Neural progenitor cell (in vitro differentiated cells): ENCODE results near the gene ZNRD2. TPM values are rescaled to one million over a fixed set of nuclear protein-coding genes. Genes with fewer than 3 reads are reported as not detected.

Source experiments
- DNase-seq: peaks from one replicate; pipeline ENCODE4 v3.0.0-alpha.2; 2016; ENCODE audit warnings: low spot score
- H2AFZ ChIP-seq: fragments of 200-600 bp; sonication (generic); replicated peaks from 2 replicates; pipeline ENCODE4 v1.6.1; 2016; ENCODE audit warnings: antibody characterized with exemption
- H3F3A ChIP-seq: fragments of 200-600 bp; sonication (generic); 2 replicates; pipeline ENCODE4 v1.6.1; 2016; ENCODE audit warnings: antibody characterized with exemption, low read depth
- H3K27ac ChIP-seq: fragments of 200-600 bp; sonication (generic); 2 replicates; pipeline ENCODE4 v1.5.1; 2016; ENCODE audit warnings: mild to moderate bottlenecking
- H3K27me3 ChIP-seq: fragments of 200-600 bp; sonication (generic); 2 replicates; pipeline ENCODE4 v1.6.1; 2016; ENCODE audit warnings: mild to moderate bottlenecking, moderate library complexity
- H3K36me3 ChIP-seq: fragments of 200-600 bp; sonication (generic); 2 replicates; pipeline ENCODE4 v1.5.1; 2016
- H3K4me1 ChIP-seq: fragments of 200-600 bp; sonication (generic); 2 replicates; pipeline ENCODE4 v1.6.1; 2016; ENCODE audit warnings: mixed run types
- H3K4me2 ChIP-seq: fragments of 200-600 bp; sonication (generic); 2 replicates; pipeline ENCODE4 v1.6.1; 2016
- H3K4me3 ChIP-seq: fragments of 200-600 bp; sonication (generic); 2 replicates; pipeline ENCODE4 v1.5.1; 2016
- H3K79me2 ChIP-seq: fragments of 200-600 bp; sonication (generic); 2 replicates; pipeline ENCODE4 v1.6.1; 2016; ENCODE audit warnings: low read depth
- H3K9ac ChIP-seq: fragments of 200-600 bp; sonication (generic); 2 replicates; pipeline ENCODE4 v1.6.1; 2016
- H3K9me3 ChIP-seq: fragments of 200-600 bp; sonication (generic); 2 replicates; pipeline ENCODE4 v1.5.1; 2016; ENCODE audit warnings: low read depth
- H4K20me1 ChIP-seq: fragments of 200-600 bp; sonication (generic); 2 replicates; pipeline ENCODE4 v1.6.1; 2016; ENCODE audit warnings: low read depth
- H3K27ac Mint-ChIP-seq: 3 replicates; pipeline ENCODE4 v1.8.0; 2021; ENCODE audit warnings: mixed read lengths
- H3K27me3 Mint-ChIP-seq: 2 replicates; pipeline ENCODE4 v1.8.0; 2022; ENCODE audit warnings: low read depth, mild to moderate bottlenecking, inconsistent platforms, moderate library complexity, mixed read lengths; ENCODE audit not compliant: insufficient read depth
- H3K36me3 Mint-ChIP-seq: 3 replicates; pipeline ENCODE4 v1.8.0; 2021; ENCODE audit warnings: mixed read lengths
- H3K4me1 Mint-ChIP-seq: 3 replicates; pipeline ENCODE4 v1.8.0; 2021; ENCODE audit warnings: mixed read lengths
- H3K4me3 Mint-ChIP-seq: 3 replicates; pipeline ENCODE4 v1.8.0; 2021; ENCODE audit warnings: mild to moderate bottlenecking, moderate library complexity, mixed read lengths
- H3K9me3 Mint-ChIP-seq: 3 replicates; pipeline ENCODE4 v1.8.0; 2020; ENCODE audit warnings: mixed read lengths
- CTCF ChIP-seq: fragments of 200-600 bp; sonication (generic); IDR thresholded peaks from 2 replicates; pipeline ENCODE4 v1.5.1; 2017; ENCODE audit warnings: antibody characterized with exemption, mild to moderate bottlenecking
- EZH2 ChIP-seq: fragments of 200-600 bp; sonication (generic); IDR thresholded peaks from 2 replicates; pipeline ENCODE4 v1.6.1; 2017; ENCODE audit warnings: antibody characterized with exemption, mild to moderate bottlenecking, moderate library complexity
- EZH2phosphoT487 ChIP-seq: fragments of 200-600 bp; sonication (generic); IDR thresholded peaks from 2 replicates; pipeline ENCODE4 v1.6.1; 2017; ENCODE audit warnings: antibody characterized with exemption
- total RNA-seq: library from RNA; depleted of rRNA; stranded (reverse); fragments of >200 nt; gene quantifications from 2 replicates; pipeline ENCODE4 v1.2.3, GENCODE V29; 2015; ENCODE audit warnings: low replicate concordance

ZNRD2 gene
- total RNA-seq, 1 donor from 2014 or later: 15.5 TPM

DNA sequence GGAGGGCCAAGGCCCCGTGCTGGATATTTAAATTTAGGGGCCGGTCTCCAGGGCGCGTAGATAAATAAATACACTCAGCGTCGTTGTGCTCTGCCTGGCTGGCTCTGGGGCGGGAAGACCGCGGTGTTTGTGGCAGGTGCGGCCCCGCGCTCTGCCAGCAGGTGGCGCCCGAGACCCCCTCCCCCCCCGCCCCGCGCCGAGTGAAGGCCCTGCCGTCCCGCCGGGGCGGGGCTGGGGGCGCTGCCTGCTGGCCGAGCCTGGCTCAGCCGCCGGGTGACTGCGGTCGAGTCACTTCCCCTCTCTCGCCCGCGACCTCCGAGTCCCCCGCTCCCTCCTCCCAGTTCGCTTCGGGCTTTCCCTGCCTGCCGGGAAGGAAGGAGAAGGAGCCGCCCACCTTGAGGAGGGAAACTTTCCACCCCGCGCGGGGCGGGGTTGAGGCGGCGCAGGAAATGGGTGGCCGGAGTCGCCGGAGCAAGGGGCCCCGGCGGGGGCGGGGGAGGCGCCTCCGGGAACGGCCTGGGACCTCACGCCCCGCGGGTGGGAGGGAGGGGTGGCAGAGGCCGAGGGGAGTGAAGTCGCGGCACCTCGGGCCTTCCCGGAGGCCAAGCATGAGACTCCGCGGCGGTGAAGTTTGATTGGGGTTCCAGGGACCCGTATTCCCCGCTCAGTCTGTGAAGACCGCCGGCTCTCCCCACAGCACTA, 4.0 kb downstream of the ZNRD2 start:
- Mint-ChIP-seq H3K27ac (no peak overlapping the region), H3K36me3 (peaks cover 10% of the 10 kb centered on the region), H3K9me3 (no peaks in the 10 kb centered on the region), H3K27me3 (peaks cover 27% of the 10 kb centered on the region), H3K4me1 (peaks cover 52% of the 10 kb centered on the region), H3K4me3 (peak overlapping the region; percentile 86)
- peak; percentile 94 for DNase-seq
- Histone ChIP-seq H3K9ac (no peak overlapping the region), H3F3A (peaks cover 63% of the 10 kb centered on the region), H2AFZ (no peak overlapping the region), H4K20me1 (peaks cover 56% of the 10 kb centered on the region), H3K27me3 (peaks cover 53% of the 10 kb centered on the region), H3K27ac (no peak overlapping the region), H3K4me1 (peaks cover 22% of the 10 kb centered on the region), H3K9me3 (no peaks in the 10 kb centered on the region), H3K36me3 (no peaks in the 10 kb centered on the region), H3K4me2 (peak overlapping the region; percentile 97), H3K4me3 (peak overlapping the region; percentile 48), H3K79me2 (peaks cover 24% of the 10 kb centered on the region)
- TF ChIP-seq EZH2phosphoT487 (peak; percentile 48), CTCF (peak; percentile 78), EZH2 (no peak)

- Histone ChIP-seq H3K27me3 (peaks cover 53% of the 10 kb centered on the region), H3K79me2 (peaks cover 23% of the 10 kb centered on the region), H3K4me2 (peak overlapping the region; percentile 83), H3K9ac (no peak overlapping the region), H2AFZ (no peak overlapping the region), H3K27ac (no peak overlapping the region), H3K4me1 (peaks cover 21% of the 10 kb centered on the region), H3F3A (peaks cover 56% of the 10 kb centered on the region), H3K9me3 (no peaks in the 10 kb centered on the region), H3K36me3 (no peaks in the 10 kb centered on the region), H3K4me3 (peak overlapping the region; percentile 50), H4K20me1 (peaks cover 56% of the 10 kb centered on the region)
- TF ChIP-seq EZH2phosphoT487 (peak; percentile 90), CTCF (no peak), EZH2 (peak; percentile 92)
- peaks cover 50% of the 10 kb centered on the region for H3K4me1 Mint-ChIP-seq
- H3K36me3 Mint-ChIP-seq: peaks cover 10% of the 10 kb centered on the region
- no peaks in the 10 kb centered on the region for H3K9me3 Mint-ChIP-seq
- H3K27ac Mint-ChIP-seq: peak overlapping the region; percentile 83
- H3K27me3 Mint-ChIP-seq: peaks cover 26% of the 10 kb centered on the region
- DNase-seq: no peak
- H3K4me3 Mint-ChIP-seq: peak overlapping the region; percentile 79
These were observed 4.7 kb downstream of the ZNRD2 start for GRCh38 chr11:65574811-65575567.

DNA sequence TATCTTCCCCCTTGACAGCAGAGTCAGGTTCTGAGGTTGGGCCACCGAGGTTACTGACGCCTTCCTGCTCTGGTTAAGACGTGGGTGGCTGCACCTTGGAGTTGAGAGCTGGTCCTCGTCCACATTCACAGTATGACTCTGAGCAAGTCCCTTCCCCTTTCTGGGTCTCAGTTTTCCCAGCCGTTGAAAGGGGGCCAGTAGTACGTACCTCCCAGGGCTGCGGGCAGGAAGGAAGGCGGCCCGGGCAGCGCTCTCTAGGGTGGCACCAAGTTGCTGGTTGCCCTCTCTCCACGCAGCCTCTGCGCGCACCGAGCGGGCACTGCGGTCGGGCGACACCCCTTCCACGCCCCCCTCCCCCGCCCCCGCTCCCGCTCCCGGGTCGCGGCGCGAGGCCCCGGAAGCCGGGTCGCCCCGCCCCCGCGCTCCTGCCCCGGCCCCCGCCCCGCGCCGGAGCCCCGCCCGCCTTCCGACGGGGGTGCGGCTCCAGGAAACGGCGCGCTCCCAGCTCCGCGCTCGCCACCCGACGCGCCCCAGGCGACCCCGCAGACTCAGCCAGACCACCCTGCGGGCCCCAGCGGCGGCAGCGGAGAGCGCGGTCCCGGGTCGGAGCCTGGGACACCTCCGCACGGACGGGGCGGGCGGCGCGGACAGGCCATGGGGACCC, 5.4 kb downstream of the ZNRD2 start, which contains the start of gene EHBP1L1:
TSS of gene EHBP1L1 (plus strand) at position 486 of the 664 bp plus-strand sequence. CDS start 250 bp downstream, outside the sequence.
- peaks cover 28% of the 10 kb centered on the region for H3K27me3 Mint-ChIP-seq
- Histone ChIP-seq H3K27ac (no peak within 1 kb of the TSS), H3K9me3 (no peaks in the 10 kb centered on the region), H4K20me1 (peaks cover 53% of the 10 kb centered on the region), H2AFZ (peak within 1 kb of the TSS; percentile 68), H3K4me1 (peaks cover 21% of the 10 kb centered on the region), H3F3A (peaks cover 50% of the 10 kb centered on the region), H3K79me2 (peaks cover 19% of the 10 kb centered on the region), H3K4me3 (peak within 1 kb of the TSS; percentile 50), H3K36me3 (no peaks in the 10 kb centered on the region), H3K27me3 (peaks cover 53% of the 10 kb centered on the region), H3K4me2 (peak within 1 kb of the TSS; percentile 83), H3K9ac (no peak within 1 kb of the TSS)
- peaks cover 10% of the 10 kb centered on the region for H3K36me3 Mint-ChIP-seq
- peak within 1 kb of the TSS; percentile 83 for H3K27ac Mint-ChIP-seq
- peaks cover 46% of the 10 kb centered on the region for H3K4me1 Mint-ChIP-seq
- no peak for TF ChIP-seq CTCF
- no peak for TF ChIP-seq EZH2phosphoT487
- TF ChIP-seq EZH2: peak; percentile 80
- no peaks in the 10 kb centered on the region for H3K9me3 Mint-ChIP-seq
- peak within 1 kb of the TSS; percentile 79 for H3K4me3 Mint-ChIP-seq
- DNase-seq: peak; percentile 77
